ENCODE data around the gene MAP2K1.

Gene MAP2K1

GRCh38 chr15:66412220-66412619 is 25.5 kb downstream of the MAP2K1 start:
- no peak for TF ChIP-seq CTCF (IDR thresholded peaks at IDR 0.05; ENCODE audit: insufficient read depth, low read depth, low read length, missing control alignments)
- DNase-seq (ENCODE audit: low read depth) = no peak
- H3K4me3 ChIP-seq (ENCODE audit: low read length) = no peak overlapping the region

- DNase-seq (ENCODE audit: low read depth) = no peak
- no peak for TF ChIP-seq CTCF (IDR thresholded peaks at IDR 0.05; ENCODE audit: insufficient read depth, low read depth, low read length, missing control alignments)
- no peak overlapping the region for H3K4me3 ChIP-seq (ENCODE audit: low read length)
Observed at GRCh38 chr15:66413579-66413978, 26.9 kb downstream of the MAP2K1 start.

- H3K4me3 ChIP-seq (ENCODE audit: low read length) = no peak overlapping the region
- DNase-seq (ENCODE audit: low read depth) = no peak
- no peak for TF ChIP-seq CTCF (IDR thresholded peaks at IDR 0.05; ENCODE audit: insufficient read depth, low read depth, low read length, missing control alignments)
Observed at GRCh38 chr15:66415360-66415759, 28.6 kb downstream of the MAP2K1 start.

GRCh38 chr15:66417736-66418135 is 31.0 kb downstream of the MAP2K1 start:
- no peak for TF ChIP-seq CTCF (IDR thresholded peaks at IDR 0.05; ENCODE audit: insufficient read depth, low read depth, low read length, missing control alignments)
- no peak for DNase-seq (ENCODE audit: low read depth)
- H3K4me3 ChIP-seq (ENCODE audit: low read length) = no peak overlapping the region

- DNase-seq (ENCODE audit: low read depth) = no peak
- TF ChIP-seq CTCF (IDR thresholded peaks at IDR 0.05; ENCODE audit: insufficient read depth, low read depth, low read length, missing control alignments) = no peak
- H3K4me3 ChIP-seq (ENCODE audit: low read length) = no peak overlapping the region
Observed at GRCh38 chr15:66419471-66419870, 32.8 kb downstream of the MAP2K1 start.

GRCh38 chr15:66422347-66422746 is 35.6 kb downstream of the MAP2K1 start:
- TF ChIP-seq CTCF (IDR thresholded peaks at IDR 0.05; ENCODE audit: insufficient read depth, low read depth, low read length, missing control alignments) = no peak
- H3K4me3 ChIP-seq (ENCODE audit: low read length) = no peak overlapping the region
- DNase-seq (ENCODE audit: low read depth) = no peak

GRCh38 chr15:66423149-66423548 is 36.4 kb downstream of the MAP2K1 start:
- no peak overlapping the region for H3K4me3 ChIP-seq (ENCODE audit: low read length)
- TF ChIP-seq CTCF (IDR thresholded peaks at IDR 0.05; ENCODE audit: insufficient read depth, low read depth, low read length, missing control alignments) = no peak
- DNase-seq (ENCODE audit: low read depth) = no peak

Measured in epithelial cell of esophagus (primary cell).